ENCODE data around the gene SPOCK1. TPM values are rescaled to one million over a fixed set of nuclear protein-coding genes. Genes with fewer than 3 reads are reported as not detected.

SPOCK1 gene
- total RNA-seq, 1 donor from 2014 or later = 43.4 TPM

GRCh38 chr5:137497396-137498290 is 1.5 kb downstream of the SPOCK1 start:
- DNase-seq (ENCODE audit: low spot score) = no peak
- intact Hi-C loops (cut with DNase I) = loop anchor here (5.0 to 10.0 kb wide), 2 partner anchors 155 to 693 kb away; no protein-coding TSS in a partner anchor

DNA sequence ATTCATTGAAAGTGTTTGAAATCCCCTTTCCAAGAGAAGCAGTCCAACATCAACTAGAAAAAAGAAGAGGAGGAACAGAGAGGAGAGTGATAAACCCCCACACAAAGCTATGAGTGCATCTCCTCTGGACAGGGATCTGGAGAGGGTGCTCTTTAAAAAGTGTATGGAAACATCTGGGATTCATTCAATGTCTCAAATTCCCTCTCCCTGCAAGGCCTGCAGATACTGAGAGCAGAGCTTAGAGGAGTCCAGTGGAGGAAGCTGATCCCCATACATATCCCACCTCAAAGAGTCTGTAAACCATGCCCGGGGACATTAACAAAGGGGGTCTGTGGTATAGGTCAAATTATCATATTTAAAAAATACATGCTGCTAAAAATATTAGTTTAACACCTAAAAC is 2.2 kb downstream of the SPOCK1 start:
- intact Hi-C loops (cut with DNase I) = loop anchor here (5.0 to 10.0 kb wide), 2 partner anchors 155 to 692 kb away; no protein-coding TSS in a partner anchor
- DNase-seq (ENCODE audit: low spot score) = no peak

DNA sequence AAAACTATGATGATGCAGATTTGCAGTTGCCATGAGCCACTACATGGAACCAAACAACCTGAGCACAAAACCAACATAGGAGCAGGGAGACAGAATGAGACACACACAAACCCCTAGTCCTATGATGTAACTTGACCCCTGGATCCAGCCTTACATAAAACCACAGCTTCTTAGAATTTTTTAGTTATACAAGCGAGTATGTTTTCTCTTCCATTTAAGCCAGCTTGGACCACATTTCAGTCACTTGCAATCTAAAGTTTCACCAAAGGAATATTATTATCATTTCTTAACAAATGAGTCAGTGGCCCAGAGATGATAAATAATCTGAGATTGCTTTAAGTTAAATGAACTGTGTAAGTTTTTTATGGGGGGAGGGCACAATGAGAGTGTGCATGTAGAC is 6.8 kb downstream of the SPOCK1 start:
- intact Hi-C loops (cut with DNase I) = loop anchor here (10.0 kb wide), 1 partner anchor 688 kb away; no protein-coding TSS in a partner anchor
- no peak for DNase-seq (ENCODE audit: low spot score)

GRCh38 chr5:137491121-137491520 is 8.0 kb downstream of the SPOCK1 start:
- intact Hi-C loops (cut with DNase I) = loop anchor here (10.0 kb wide), 1 partner anchor 686 kb away; no protein-coding TSS in a partner anchor
- no peak for DNase-seq (ENCODE audit: low spot score)

GRCh38 chr5:137490591-137490990 is 8.5 kb downstream of the SPOCK1 start:
- no peak for DNase-seq (ENCODE audit: low spot score)
- intact Hi-C loops (cut with DNase I) = loop anchor here (10.0 kb wide), 1 partner anchor 686 kb away; no protein-coding TSS in a partner anchor

- intact Hi-C loops (cut with DNase I) = no loop called here
- DNase-seq (ENCODE audit: low spot score) = no peak
Measured at GRCh38 chr5:137488974-137489373, 10.2 kb downstream of the SPOCK1 start.

DNA sequence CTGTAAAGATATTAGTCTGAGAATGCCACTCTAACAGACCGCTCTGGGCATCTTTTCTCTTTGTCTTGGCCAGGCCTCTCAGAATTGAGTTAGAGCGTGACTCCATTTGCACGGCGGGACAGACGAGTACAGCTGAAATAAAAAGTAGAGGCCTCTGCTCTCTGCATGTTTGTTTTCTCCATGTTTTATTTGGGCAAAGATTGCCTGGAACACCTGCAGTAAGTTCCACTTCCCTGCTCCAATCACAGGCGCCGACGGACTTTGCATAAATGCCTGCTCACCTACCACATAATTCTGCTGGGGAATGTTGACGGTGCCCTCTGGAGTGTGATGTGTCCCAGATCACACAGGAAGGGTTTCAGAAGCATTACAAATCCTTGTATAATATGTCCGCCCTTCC is 10.6 kb downstream of the SPOCK1 start:
- intact Hi-C loops (cut with DNase I) = no loop called here
- no peak for DNase-seq (ENCODE audit: low spot score)

- intact Hi-C loops (cut with DNase I) = no loop called here
- no peak for DNase-seq (ENCODE audit: low spot score)
Measured at GRCh38 chr5:137487600-137487999, 11.5 kb downstream of the SPOCK1 start.

DNA sequence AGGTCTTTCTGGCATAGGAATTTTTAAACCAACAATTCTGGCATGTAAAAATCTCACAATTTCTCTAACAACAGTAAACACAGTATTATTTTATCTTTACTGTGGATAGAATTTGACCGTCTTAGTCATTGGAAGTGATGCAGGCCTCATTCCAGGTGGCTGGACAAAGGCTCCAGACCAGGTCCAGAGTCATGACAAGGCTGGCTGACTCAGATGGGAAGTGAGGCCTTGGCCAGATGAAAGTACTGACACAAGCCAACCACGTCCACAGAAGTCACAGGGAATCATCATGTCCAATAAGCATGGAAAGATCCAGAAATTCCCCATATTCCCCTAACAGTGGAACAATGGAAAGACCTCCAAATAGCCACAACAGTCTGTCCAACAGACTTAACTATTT is 12.4 kb downstream of the SPOCK1 start:
- DNase-seq (ENCODE audit: low spot score) = no peak
- intact Hi-C loops (cut with DNase I) = no loop called here

DNA sequence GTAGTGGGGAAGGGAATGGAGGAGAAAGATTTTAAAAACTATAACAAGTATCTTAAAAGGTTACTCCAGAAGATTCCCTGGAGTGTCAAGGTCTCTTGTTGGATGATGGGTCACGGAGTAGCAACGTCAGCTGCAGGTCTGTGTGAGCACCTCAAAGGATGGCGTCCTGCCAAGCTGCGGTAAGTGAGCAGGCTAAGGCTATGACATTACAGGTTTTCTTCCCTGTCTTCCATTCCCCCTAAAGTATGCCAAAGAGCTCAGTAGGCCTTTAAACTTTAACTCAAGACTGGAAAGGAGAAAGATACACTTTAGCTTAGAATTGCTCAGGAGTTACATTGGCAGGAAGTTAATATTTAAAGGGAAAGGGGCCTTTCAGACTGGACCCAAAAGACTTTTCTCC is 17.5 kb downstream of the SPOCK1 start:
- DNase-seq (ENCODE audit: low spot score) = no peak
- intact Hi-C loops (cut with DNase I) = no loop called here

DNA sequence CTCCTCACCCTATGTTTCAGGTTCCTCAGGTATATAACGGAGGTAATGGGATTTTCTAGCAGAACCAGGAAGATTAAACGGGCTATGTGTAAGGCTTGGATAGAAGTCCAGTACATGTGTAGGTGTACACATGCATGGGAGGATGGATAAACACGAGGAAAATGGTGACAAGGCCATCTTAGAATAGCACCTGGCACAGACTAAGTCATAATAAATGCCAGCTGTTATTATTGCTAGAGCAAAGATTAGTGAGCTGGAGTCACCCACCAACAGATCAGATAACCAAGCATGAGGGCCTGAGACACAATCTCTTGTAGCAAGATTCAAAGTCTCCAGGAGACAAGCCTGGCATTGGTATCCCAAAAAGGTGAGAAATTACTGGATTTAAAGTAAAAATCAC is 21.1 kb downstream of the SPOCK1 start:
- intact Hi-C loops (cut with DNase I) = no loop called here
- DNase-seq (ENCODE audit: low spot score) = no peak

GRCh38 chr5:137470921-137471220 is 28.3 kb downstream of the SPOCK1 start:
- intact Hi-C loops (cut with DNase I) = no loop called here
- DNase-seq (ENCODE audit: low spot score) = no peak

DNA sequence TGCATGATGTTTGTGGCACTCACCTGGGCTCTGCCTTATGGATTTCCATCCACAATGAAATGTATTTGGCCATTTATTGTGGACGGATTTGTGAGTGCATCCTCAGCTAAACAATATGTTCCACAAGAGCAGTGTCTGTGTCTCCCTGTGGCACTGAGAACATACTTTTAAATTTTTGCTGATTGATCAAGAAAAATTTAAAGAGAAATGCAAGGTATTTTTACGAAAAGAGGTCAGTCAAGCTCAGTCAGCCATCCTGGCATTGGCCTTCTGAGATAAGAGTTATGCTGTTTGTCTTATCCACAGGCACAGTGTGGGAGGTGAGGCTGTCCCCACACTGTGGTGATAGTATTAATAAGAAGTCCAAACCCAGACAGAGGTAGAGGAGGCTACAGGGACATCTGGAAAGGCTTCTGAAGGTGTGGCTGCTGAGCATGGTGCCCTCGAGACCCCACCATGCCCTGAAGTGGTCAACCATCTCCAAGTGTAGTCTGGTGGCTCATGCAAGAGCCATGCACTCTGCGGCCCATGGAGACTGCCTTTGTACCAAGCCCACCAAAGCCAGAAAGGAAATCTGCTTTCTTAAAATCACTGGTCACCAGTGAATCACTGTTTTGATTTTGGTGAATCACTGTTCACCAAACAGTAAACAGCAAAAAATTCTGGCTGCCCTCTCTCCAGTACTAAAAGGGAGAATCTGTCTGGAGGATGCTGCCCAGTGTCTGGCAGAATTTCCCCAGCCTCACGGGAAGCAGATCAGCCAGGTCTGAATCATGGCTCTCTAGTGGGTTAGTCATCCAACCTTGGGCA is 28.8 kb downstream of the SPOCK1 start:
- intact Hi-C loops (cut with DNase I) = no loop called here
- no peak for DNase-seq (ENCODE audit: low spot score)

- intact Hi-C loops (cut with DNase I) = no loop called here
- no peak for DNase-seq (ENCODE audit: low spot score)
Measured at GRCh38 chr5:137466889-137467288, 32.2 kb downstream of the SPOCK1 start.

GRCh38 chr5:137465930-137466329 is 33.2 kb downstream of the SPOCK1 start:
- no peak for DNase-seq (ENCODE audit: low spot score)
- intact Hi-C loops (cut with DNase I) = no loop called here

- intact Hi-C loops (cut with DNase I) = no loop called here
- no peak for DNase-seq (ENCODE audit: low spot score)
Measured at GRCh38 chr5:137462816-137463520, 36.2 kb downstream of the SPOCK1 start.

DNA sequence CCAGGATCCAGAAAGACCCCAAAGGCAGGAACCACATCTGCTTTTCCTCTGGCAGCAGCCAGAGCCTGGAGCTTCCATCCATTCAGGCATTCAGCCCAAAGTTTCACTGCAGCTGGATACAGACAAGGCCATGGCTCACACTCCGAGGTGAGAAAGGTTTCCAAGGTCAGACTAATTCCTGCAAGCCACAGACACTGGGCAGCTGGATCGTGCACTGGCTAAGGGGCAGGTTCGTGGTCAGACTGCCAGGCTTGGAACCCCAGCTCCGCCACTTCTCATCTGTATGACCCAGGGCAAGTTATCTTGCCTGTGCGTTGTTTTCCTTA is 36.9 kb downstream of the SPOCK1 start:
- no peak for DNase-seq (ENCODE audit: low spot score)

DNA sequence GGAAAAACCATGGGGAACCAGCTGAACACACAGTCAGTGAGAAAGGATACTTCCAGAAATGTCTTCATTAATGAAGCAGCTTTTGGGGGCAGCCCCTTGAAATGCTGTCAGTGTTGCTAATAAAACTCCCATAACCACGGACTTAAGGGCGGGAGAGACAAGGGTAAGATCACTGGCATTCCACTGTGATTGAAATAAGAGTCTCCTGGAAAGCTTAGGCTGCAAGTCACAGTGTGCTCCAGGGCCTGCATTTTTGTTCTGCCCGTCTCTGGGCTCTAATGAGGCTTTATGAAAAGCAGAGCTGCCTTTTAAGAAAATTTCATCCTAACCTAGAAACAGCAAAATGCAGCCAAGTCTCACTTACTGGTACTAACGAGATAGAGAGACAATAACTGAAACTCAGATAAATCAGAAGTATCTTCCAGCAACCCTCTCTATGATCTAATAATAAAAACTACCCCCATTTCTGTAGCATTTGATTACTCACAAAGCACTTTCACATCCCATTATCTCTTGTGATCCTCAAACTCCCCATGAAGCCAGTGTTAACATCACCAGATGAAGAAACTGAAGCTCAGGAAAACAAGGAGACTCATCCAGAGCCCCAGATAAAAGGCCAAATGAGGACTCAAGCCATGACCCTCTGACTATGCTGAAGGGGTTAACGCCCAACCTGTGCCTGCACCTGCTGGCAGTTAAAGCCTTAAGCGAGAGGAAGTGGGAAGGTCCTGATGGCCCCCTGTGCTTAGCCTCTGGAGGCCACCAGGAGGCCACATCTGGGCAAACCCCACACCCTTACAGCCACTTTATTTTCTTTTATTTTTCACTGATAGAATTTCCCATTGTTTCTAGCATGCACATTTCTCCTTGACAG is 37.5 kb downstream of the SPOCK1 start:
- no peak for DNase-seq (ENCODE audit: low spot score)
- intact Hi-C loops (cut with DNase I) = no loop called here

More for the DNA sequence above, 36.9 kb downstream of the SPOCK1 start:
- intact Hi-C loops (cut with DNase I) = no loop called here

GRCh38 chr5:137454671-137455070 is 44.5 kb downstream of the SPOCK1 start:
- intact Hi-C loops (cut with DNase I) = no loop called here
- DNase-seq (ENCODE audit: low spot score) = no peak
